ENCODE data around the gene DNAH1. TPM values are rescaled to one million over a fixed set of nuclear protein-coding genes. Genes with fewer than 3 reads are reported as not detected.

DNAH1 gene
- total and polyA plus RNA-seq, 3 donors from 2014 or later = 40.0 to 50.4 (median 49.1) TPM

DNA sequence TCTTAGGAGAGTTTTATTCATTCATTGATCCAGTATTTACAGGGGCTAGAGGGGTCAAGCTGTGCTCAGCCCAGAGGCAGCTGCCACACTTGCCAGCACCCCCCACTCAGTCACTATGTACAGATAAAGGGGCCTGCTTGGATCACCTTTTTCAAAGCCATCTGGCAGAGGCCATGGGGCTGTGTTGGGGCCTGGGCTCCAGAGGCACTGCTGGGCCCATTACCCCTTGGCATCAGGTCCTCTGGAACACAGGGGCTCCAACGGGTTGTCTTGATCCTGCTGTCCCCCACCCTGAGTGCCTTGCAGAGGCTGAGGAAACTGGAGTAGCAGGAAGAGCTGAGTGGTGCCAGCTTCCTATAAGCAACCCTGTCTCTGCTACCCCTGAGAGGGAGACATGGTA lies 84.9 kb downstream of the DNAH1 start:
- no peak for DNase-seq
- Histone ChIP-seq H3K27me3 (no peaks in the 10 kb centered on the region), H3K4me1 (no peaks in the 10 kb centered on the region), H3K27ac (no peak overlapping the region), H3K36me3 (ENCODE audit: low read depth, missing control alignments) (no peaks in the 10 kb centered on the region), H3K9me3 (no peaks in the 10 kb centered on the region), H3K4me3 (no peak overlapping the region)
- intact Hi-C loops (cut with DNase I; ENCODE audit: low total_unique reads) = no loop called here
- TF ChIP-seq POLR2A (IDR thresholded peaks at IDR 0.05) = no peak
- TF ChIP-seq, protein P1, sequence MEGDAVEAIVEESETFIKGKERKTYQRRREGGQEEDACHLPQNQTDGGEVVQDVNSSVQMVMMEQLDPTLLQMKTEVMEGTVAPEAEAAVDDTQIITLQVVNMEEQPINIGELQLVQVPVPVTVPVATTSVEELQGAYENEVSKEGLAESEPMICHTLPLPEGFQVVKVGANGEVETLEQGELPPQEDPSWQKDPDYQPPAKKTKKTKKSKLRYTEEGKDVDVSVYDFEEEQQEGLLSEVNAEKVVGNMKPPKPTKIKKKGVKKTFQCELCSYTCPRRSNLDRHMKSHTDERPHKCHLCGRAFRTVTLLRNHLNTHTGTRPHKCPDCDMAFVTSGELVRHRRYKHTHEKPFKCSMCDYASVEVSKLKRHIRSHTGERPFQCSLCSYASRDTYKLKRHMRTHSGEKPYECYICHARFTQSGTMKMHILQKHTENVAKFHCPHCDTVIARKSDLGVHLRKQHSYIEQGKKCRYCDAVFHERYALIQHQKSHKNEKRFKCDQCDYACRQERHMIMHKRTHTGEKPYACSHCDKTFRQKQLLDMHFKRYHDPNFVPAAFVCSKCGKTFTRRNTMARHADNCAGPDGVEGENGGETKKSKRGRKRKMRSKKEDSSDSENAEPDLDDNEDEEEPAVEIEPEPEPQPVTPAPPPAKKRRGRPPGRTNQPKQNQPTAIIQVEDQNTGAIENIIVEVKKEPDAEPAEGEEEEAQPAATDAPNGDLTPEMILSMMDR (IDR thresholded peaks at IDR 0.05) = no peak
- WGBS, 2 donors = 82% methylated on average over 1 of the region's 1 CpG; no CpG with 5 or more reads in 1 of the 2 donors

DNA sequence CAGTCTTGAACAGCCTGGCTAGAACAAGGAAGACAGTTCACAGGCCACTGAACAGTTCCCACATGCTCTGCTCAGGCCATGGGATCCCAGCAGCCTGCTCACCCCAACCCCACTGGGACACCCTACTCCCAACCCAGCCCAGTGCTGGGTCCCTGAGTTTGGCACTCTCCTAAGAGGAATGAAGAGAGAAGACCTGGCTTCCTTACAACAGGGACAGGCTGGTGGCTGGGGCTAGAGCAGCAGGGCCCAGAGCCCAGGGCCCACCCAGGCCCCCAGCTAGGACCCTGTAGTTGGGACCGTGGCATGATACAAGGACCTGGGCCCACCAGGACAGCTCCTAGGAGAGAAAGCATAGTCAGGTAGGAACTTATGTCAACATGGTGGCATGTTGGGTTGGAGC lies 85.4 kb downstream of the DNAH1 start:
- no peaks in the 10 kb centered on the region for H3K4me1 ChIP-seq
- H3K36me3 ChIP-seq (ENCODE audit: low read depth, missing control alignments) = no peaks in the 10 kb centered on the region
- no peak for DNase-seq
- WGBS, 2 donors = 90 to 100% methylated on average over 1 of the region's 1 CpG
- TF ChIP-seq, protein P1 (IDR thresholded peaks at IDR 0.05) = no peak
- no peak for TF ChIP-seq POLR2A (IDR thresholded peaks at IDR 0.05)
- no peak overlapping the region for H3K27ac ChIP-seq
- intact Hi-C loops (cut with DNase I; ENCODE audit: low total_unique reads) = no loop called here
- H3K9me3 ChIP-seq = no peaks in the 10 kb centered on the region
- H3K27me3 ChIP-seq = no peaks in the 10 kb centered on the region
- no peak overlapping the region for H3K4me3 ChIP-seq

DNA sequence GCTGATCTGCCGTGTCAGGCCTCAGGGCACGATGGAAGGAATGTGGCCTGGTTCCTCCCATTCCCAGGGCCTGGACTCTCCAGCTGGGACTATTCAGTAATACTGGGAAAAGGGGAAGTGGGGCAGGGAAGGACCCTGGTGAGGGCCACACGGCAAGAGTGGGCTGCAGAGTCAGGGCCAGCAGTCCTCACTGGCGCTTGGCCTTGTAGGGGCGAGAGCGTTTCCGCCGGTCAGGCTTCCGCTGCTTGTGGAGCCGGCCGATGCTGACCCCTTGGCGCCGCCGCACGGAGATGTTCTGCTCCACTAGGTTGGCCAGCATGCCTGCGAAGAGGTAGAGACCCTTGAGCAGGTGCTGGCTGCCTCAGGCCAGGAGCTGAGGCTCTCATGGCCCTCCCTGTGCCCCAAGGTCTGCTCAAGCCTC lies 86.0 kb downstream of the DNAH1 start:
- Histone ChIP-seq H3K36me3 (ENCODE audit: low read depth, missing control alignments) (no peaks in the 10 kb centered on the region), H3K4me1 (no peaks in the 10 kb centered on the region), H3K27ac (no peak overlapping the region), H3K9me3 (no peaks in the 10 kb centered on the region), H3K4me3 (no peak overlapping the region), H3K27me3 (no peaks in the 10 kb centered on the region)
- DNase-seq = no peak
- 87 to 100% methylated on average over 2 to 16 of the region's 16 CpGs for WGBS, 2 donors
- no peak for TF ChIP-seq POLR2A (IDR thresholded peaks at IDR 0.05)
- TF ChIP-seq, protein P1 (IDR thresholded peaks at IDR 0.05) = no peak
- intact Hi-C loops (cut with DNase I; ENCODE audit: low total_unique reads) = no loop called here

DNA sequence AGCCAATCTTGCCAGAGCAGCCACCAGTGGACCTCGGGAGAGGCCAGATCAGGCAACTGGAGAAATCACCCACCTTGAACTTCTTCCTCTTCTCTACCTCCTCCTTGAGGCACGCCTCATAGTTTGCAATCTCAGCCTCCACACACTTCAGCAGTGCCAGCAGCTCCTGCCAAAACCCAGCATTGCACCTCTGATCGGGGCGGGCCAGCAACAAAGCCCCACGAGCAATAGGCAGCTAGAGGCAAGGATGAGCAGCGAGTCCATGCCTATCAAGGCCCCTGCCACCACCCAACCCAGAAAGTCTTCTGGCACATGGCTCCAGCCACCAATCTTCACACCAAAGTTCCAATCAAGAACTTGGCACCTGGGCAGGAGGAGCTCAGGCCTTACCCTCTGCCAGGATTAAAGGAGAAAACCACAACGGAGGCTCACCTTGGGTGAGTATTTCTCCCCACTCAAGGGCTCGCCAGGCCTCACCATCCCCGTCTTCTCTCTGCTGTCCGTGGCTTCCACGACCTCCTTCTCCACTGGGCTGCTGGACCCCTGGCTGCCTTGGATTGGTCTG lies 86.7 kb downstream of the DNAH1 start:
- 94 to 96% methylated on average over 10 to 11 of the region's 11 CpGs for WGBS, 2 donors
- no peaks in the 10 kb centered on the region for H3K9me3 ChIP-seq
- intact Hi-C loops (cut with DNase I; ENCODE audit: low total_unique reads) = no loop called here
- H3K36me3 ChIP-seq (ENCODE audit: low read depth, missing control alignments) = no peaks in the 10 kb centered on the region
- no peaks in the 10 kb centered on the region for H3K4me1 ChIP-seq
- H3K27me3 ChIP-seq = no peaks in the 10 kb centered on the region
- no peak for DNase-seq
- no peak overlapping the region for H3K4me3 ChIP-seq
- H3K27ac ChIP-seq = no peak overlapping the region
- TF ChIP-seq POLR2A (IDR thresholded peaks at IDR 0.05) = no peak
- TF ChIP-seq, protein P1 (IDR thresholded peaks at IDR 0.05) = no peak

DNA sequence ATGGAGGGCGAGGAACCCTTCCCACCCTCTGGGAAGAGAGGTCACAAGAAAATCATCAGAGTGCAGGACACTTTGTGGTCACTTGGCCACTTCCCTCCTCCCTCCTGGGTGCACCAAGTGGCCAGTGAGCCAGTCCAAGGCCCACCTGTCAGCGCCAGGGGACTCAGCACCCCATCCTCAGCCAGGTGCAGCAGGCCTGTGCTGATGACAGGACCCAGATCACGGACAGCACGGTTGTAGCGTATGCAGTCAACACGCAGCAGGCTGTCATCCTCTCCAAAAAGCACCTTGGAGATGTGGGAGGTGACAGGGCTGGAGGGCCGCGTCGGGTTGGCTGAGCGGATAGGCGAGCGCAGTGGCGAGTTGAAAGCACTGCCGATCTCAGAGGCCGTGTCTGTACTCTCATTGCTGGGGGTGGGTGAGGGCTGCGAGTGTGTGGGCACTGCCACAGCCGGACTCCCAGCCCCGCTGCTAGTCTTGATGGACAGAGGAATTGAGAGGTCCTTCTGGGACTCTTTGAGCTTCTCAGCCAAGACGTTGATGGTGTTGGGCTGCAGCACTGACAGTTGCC lies 87.2 kb downstream of the DNAH1 start:
- no peak for TF ChIP-seq POLR2A (IDR thresholded peaks at IDR 0.05)
- TF ChIP-seq, protein P1 (IDR thresholded peaks at IDR 0.05) = no peak
- H3K27ac ChIP-seq = no peak overlapping the region
- H3K36me3 ChIP-seq (ENCODE audit: low read depth, missing control alignments) = no peaks in the 10 kb centered on the region
- H3K4me3 ChIP-seq = no peak overlapping the region
- no peaks in the 10 kb centered on the region for H3K9me3 ChIP-seq
- WGBS, 2 donors = 96% methylated on average over 16 to 19 of the region's 19 CpGs
- intact Hi-C loops (cut with DNase I; ENCODE audit: low total_unique reads) = no loop called here
- peaks cover 3% of the 10 kb centered on the region for H3K4me1 ChIP-seq
- DNase-seq = no peak
- no peaks in the 10 kb centered on the region for H3K27me3 ChIP-seq

Data from testis (tissue), 3 donors.